Left cardiac atrium (tissue), 4 donors: Measurements from ENCODE around the gene DOK7. TPM values are rescaled to one million over a fixed set of nuclear protein-coding genes. Genes with fewer than 3 reads are reported as not detected.
"Not testable (repeated sequence)": the region's sequence is repeated elsewhere in the genome, so short reads cannot be mapped to it uniquely, and the experiment has no call there.

Experiments
- ATAC-seq, 2 donors: fragments of 200-7000 bp; cut with Tn5 transposase; one replicate each; pipeline ENCODE4 v1.9.1; 2020; ENCODE audit warnings: mild to moderate bottlenecking in 2 of 2, moderate library complexity in 2 of 2
- DNase-seq: peaks from one replicate; pipeline ENCODE4 v3.0.0-alpha.2; 2020
- intact Hi-C, 2 donors: fragments of 100-400 bp; cut with DNase I; formaldehyde crosslinking; loops; one replicate each; pipeline versions ENCODE4 v1.14.1 to v1.15.1; 2022 to 2023
- total RNA-seq, 2 donors: library from RNA; stranded (reverse); fragmentation: NEBNext Ultra II Directional; extraction: Animal tissue kit (Norgen Biotek cat#: 25700); gene quantifications; one replicate each; pipeline ENCODE4 v1.2.1, GENCODE V29; 2021
- donor health status: DM: no; HTN: yes; CAD: no.
- donor health status: DM: no; HTN: yes; CAD: no; lungs with severe emphysema.
- donor health status: DM: yes; HTN: yes; CAD: no.
- donor health status: Dilated cardiomyopathy.

DOK7 gene
- total RNA-seq, 2 donors from 2014 or later = 21.5 to 38.2 TPM

DNA sequence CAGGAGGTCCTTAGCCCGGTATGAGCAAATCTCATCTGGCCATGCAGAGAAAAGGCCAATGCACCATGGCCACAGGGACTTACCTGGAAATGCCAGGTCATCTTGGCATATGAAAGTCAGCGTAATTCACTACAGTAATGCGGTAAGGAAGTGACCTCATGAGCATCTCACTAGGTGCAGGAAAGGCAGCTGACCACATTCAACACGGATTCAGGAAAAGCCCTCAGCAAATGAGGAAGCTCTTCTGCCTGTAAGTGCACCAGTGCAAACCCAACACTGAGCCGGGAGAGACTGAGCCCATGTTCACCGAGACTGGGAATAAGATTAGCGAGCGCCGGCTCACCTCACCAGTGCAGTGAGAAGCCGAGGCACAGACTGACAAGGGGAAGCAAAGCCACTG, 45.4 kb downstream of the DOK7 start:
- ATAC-seq (no peak), DNase-seq (no peak)
- intact Hi-C loops = no loop called here

DNA sequence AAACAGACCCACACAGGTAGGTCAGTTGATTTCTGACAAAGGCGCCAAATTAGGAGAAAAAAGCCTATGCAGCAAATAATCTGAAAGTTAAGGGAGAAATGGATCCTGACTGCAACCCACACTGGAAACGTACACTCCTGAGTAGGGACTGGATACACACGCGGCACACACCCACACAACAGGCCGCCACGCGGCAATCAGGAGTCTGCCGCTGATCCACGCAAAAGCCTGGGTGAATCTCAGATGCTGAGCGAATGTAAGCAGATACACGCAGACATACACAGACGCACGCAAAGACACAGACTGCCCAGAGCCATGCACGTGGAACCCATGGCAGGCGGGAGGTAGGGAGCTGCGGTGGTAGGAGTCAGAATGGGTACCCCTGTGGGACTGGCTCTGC, 47.4 kb downstream of the DOK7 start:
- intact Hi-C loops = no loop called here
- ATAC-seq = no peak
- no peak for DNase-seq

DNA sequence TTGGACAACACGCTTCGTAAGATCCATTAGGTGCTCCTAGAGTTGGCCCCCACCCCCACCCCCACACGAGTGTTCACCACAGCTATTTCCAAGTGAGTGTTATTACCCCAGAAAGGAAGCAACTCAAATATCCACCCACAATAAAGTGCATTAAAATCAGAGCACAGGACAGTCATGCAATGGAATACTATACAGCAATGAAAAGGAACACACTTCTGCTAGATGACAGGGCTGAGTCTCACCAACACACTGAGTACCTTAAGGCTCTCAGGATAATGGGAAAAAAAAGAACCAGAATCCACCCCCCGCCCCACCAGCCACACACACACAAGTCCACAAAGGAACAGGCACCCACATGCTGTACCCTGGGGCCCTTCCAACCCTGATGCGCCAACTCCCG, 48.1 kb downstream of the DOK7 start:
- intact Hi-C loops = no loop called here

DNA sequence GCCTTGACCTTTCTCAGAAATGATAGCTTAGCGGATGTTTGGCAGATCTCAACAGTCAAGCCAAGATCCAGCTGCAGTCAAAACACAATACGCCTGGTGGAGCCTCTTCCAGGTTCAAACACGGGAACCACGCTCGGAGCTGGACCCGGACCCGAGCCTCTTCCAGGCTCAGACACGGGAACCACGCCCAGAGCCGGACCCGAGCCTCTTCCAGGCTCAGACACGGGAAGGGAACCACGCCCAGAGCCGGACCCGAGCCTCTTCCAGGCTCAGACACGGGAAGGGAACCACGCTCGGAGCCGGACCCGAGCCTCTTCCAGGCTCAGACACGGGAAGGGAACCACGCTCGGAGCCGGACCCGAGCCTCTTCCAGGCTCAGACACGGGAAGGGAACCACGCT, 48.5 kb downstream of the DOK7 start:
- DNase-seq, intact Hi-C loops, ATAC-seq: not testable (repeated sequence)

More for the DNA sequence above, 48.1 kb downstream of the DOK7 start:
- ATAC-seq = no peak
- DNase-seq = no peak

DNA sequence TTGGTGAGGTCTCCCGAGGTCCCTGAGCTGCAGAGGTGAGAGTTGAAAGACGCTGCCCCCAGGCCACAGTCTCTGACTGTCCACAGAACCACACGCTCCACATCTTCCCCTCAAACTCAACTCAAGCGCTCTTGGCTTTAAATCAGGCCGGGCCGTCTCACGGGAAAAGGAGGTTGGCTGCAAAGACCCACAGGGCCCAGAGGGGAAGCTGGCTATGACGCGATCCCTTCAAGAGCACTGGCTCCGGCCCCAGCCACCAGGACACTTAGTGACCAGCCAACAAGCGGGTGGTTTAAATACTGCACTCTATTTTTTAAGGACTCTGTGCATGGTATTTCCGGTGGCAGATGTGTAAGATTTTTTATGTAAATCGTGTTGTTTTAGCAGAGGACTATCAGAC, 49.2 kb downstream of the DOK7 start:
- peak; percentile 17 to 58 for ATAC-seq
- intact Hi-C loops = no loop called here

DNA sequence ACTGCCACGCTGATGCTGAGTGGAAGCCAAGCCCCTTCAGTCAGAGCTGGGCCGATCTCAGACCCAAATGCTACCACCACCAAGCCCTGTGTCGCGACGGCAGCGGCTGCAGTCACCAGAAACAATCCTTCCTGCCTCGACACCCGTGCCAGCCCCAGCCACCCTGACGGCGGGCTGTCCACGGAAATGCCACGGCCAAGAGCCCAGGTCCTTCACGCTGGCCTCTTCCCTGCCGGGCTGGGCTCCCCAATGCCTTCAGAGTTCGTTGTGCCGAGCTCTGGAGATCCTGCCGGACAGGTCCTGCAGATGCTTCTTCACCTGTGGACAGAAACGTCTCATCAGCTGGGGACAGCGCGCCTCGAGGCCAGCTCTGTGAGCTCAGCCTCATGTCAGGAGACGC, 49.6 kb downstream of the DOK7 start:
- peak; percentile 17 for DNase-seq
- ATAC-seq = no peak

More for the DNA sequence above, 49.2 kb downstream of the DOK7 start:
- peak; percentile 40 for DNase-seq

DNA sequence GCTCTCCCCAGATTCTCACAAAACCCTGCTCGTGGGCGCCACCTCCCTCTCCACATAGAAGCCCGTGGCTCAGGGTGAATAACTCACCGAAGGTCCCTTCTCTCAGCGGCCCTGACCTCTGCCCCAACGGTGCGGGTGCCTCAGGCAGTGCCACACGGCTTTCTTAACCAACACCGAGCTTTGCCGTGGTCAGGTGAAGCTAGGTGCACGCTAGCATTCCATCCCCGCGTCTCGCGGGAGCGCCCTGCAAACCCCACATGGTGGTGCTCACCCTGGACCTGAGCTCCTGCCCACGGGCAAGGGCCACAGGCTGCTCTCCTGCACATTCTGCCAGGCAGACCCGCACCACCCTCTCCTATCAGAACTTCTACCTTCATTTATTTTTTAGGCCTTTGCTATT, 50.7 kb downstream of the DOK7 start:
- DNase-seq = peak; percentile 14
- ATAC-seq = no peak
- intact Hi-C loops = no loop called here

More for the DNA sequence above, 49.6 kb downstream of the DOK7 start:
- intact Hi-C loops = no loop called here

DNA sequence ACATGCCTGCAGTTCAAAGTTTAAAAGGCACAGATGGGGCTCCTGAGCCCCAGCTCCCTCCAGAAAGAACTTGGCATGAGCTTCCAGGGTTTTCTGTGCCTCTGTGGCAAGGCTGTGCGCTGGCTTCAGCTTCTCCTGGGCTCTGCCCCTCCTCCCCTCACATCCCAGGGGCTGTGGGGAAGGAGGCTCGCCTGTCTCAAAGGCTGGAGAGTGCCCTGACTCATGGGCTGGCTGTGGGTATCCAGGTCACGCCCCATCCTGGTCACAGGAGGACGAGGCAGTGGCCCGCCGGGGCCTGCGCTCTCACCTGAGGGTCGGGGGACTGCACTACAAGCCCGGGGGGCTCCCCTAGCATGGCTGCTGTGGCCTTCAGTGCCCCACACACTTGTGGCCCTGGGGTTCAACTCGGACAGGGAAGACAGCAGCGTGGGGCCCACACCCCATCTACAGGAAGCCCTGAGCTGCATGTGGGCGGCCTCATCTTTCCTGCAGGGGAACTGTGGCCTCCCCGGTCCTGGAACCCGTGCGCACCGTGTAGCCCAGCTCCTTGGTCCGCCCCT, 51.2 kb downstream of the DOK7 start:
- intact Hi-C loops = no loop called here
- ATAC-seq (no peak), DNase-seq (peak; percentile 12)

DNA sequence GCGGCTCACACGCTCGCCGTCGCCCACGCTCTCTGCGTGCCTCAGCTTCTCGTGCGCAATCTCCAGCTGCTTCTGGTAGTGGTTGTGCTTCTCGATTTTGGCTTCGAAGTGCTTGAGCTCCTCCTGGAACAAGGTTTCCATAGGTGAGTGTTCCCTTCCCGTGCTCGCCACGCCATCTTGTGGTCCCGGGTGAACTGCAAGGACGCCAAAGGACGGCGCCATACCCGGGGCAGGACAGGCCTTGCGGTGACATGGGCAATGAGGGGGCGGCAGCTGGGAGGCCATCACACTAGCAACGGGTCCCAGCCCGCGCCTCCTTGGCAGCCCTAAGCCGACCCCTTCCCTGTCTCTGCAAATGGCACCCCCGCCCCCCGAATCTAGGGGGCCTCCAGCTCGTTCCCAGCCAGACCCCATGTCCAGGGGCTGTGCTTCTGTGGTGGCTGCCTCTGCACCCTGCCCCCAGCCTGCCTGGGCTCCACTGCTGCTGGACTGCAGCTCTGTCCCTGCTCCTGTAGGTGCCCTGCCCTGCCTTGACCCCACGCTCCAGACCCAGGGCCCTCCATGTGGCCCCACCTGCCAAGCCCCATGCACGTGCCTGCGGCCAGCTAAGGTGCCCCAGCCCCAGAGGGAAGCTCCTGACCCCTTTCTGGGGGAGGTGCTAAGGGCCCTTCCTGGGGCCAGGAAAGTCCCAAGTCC, 51.8 kb downstream of the DOK7 start:
- intact Hi-C loops = no loop called here
- ATAC-seq = peak; percentile 18 to 35
- peak; percentile 20 for DNase-seq

DNA sequence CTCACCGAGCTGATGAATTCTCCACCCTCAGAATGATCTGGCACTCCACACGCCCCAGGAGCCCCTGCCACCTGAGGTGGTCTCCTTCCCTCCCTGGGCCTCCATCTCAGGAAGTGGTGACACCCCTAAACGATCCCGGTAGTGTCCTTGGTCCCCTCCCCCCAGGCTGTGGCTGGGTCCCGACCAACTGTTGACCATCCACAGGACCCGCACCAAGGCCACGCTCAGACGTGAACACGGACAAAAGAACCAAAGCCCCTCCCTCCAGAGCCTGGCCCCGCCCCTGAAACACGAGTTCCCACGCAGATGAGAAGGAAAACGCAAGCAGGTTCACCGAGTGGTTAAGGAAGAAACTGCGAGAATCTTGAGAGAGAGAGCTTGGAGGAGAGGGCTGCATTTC, 52.5 kb downstream of the DOK7 start:
- intact Hi-C loops = no loop called here

DNA sequence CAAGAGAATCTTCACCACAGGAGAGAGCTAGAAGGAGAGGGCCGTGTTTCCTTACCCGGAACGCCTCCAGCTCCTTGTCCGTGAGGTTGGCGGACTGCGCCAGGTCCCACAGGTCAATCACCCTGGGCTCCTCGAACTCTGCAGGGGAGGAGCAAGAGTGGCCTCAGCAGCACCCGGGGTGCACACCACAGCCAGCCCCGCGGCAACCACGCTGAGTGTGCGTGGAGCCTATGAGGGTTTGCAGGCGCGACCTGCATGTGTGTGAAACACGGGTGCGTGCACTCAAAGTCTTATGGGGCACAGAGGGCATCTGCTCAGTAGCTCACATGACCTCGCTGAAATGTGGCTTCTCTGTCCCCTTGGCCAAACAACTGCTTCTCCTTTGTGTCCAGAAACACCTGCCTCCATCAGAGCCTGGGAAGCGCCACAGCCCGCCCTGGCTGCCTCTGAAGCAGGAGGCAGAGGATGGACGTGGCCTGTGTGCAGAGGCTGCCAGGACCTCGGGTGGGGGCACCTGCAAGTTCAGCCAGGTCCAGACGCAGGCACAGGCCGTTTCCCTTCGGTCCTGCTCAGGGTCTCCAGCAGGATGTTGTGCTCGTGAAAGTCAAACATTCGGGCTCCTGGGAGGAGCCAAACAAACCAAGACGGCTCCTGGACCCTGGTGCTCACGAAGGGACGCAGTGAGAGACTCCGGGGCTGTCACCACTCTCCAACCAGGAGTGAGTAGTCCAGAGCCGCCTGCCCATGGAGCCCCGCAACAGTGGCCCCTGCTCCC, 53.1 kb downstream of the DOK7 start:
- intact Hi-C loops = no loop called here
- DNase-seq = peak; percentile 16
- ATAC-seq = no peak

More for the DNA sequence above, 52.5 kb downstream of the DOK7 start:
- ATAC-seq (no peak), DNase-seq (peak; percentile 14)

DNA sequence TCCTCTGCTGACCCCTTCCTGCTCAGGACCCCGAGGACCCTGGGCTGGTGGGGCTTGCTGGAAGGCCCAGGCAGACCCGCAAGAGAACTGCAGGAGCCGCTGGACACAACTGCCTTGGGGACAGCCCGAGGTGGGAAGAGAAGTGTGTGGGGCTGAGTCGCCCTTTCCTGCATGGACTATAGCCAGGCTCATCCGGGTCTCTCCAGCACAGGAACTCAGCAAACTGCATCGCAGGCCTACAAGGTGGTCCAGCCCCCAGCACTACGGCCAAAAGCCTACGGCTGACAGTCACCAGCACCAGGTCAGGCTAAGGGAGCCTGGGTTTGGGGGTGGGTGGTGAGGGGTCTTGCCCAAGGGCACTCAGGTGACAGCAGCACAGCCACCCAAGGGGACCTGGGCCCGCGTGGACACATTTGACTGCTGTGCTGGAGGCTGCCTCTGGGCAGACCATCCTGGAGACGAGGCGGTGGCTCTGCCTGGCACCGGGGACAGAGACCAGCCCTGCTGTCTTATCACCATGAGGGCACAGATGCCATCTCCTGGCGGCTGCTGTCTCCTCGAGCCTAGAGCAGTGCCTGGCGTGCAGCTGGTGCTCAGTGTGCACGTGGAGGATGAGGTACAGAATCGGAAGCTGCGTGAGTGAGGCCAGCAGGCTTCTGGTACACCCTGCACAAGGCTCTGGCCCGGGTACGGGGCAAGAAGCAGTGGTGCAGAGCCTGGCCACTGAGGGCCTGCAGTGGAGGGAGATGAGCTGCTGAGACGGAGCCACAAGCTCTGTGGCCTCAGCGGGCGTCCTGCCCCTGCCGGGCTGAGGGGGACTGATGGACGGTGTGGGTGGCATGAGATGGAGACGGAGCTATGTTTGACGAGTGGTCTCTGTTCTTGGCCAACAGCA, 54.0 kb downstream of the DOK7 start:
- DNase-seq (peak; percentile 15), ATAC-seq (no peak)
- intact Hi-C loops = no loop called here

DNA sequence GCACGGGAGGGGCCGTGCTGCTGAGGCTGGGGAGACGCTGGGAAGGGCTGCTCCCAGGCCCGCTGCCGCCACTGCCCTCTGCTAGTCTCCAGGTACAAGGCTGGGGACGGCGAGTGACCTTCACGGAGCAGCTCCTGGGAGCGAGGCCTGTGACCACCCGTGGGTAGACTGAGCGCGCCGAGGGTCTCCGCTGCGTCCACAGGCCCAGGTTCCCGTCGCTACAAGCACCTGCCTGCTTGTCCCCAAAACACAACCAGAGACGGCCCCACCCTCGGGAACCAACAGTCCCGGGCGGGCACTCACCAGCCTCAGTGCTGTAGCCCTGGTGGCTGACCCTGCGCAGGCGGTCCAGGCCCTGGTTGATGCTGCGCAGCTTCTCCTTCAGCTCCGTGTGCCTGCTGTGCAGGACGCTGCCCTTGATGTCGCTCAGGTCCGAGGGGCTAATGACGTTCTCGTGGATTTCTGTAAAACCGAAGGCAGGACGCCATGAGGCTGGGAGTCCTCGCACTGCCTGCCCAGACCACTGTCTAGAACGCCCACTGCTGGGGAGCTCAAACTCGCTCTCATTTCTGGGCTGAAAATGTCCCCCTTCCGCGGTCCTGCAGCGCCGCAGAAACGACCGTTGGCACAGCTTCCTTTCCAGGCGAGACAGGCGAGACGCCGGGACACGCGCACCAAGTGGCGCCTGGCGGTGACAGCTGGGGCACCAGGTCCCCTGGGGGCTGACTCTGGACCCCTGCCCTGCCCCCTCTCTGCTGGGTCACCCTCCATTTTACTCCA, 54.8 kb downstream of the DOK7 start:
- peak; percentile 21 for DNase-seq
- intact Hi-C loops = no loop called here
- no peak for ATAC-seq

DNA sequence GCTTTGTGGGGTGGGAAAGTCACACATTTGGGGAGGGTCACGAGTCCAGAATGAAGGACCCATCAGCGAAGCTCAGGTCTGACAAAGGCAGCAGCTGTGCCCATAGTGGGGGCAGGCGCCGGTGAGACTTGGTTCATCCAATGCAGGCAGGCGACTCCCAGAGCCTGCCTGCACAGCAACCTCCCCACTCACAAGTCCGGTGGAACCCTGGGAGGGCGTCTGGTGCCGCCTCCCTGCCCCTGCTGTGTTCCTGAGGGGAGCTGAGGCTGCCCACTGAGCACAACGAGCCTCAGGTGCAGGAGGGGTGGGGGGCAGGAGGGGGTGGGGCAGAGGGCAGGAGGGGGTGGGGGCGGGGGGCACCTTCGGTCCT, 55.4 kb downstream of the DOK7 start:
- intact Hi-C loops = no loop called here
- peak; percentile 20 for DNase-seq
- ATAC-seq = no peak

DNA sequence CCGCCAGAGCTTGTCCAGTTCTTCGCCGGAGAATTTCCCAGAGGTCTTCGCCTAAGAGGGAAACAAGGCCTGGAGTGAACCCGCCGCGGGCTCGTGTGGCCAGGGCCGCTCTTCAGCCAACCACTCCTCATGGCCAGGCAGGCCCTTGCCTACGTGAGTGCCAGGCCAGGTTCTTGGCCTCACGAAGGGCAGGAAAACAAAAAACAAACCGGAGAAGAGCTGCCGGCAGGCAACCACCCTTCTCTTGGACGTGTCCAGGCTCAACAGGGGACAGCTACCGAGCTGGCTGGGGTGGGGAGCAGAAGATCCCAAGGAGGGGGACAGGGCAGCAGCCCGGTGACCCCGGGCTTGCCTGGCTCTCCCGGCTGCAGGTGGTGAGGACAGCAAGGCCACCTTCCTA, 55.8 kb downstream of the DOK7 start:
- DNase-seq = peak; percentile 10
- intact Hi-C loops = no loop called here
- ATAC-seq = no peak

DNA sequence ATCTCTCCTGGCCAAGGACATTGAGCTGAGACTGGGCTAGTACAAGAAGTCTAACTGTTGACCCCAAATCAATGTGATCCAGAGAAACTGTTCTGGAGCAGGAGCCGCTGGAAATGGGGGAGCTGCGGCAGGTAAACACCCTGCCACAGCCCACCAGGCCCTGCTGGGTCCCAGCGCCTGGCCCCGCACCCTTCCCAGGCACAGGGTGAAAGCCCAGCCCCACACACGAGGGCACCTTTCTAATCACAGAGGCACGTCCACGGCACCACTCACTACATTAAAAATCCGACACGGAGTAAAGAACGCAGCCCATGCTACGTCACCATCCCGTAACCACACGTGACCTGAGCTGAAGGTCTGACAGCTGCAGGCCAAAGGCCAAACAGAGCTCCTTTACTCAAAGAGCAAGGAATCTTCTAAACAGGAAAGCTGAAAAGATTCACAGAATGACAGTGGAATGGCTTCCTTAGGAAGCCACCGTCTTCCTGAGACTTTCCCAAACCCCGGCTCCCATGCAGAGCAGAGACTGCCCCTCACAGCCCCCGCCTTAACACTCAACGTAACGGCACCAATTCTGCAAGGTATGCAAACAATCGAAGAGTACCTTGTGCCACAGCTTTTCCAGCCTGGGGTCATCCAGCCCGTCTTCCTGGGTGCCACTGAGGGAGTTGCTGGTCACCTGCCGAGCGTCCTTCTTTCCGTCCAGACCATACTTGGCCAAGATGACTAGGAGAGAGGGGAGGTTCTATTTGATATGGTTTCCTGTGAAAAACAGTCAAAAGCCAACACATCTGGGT, 56.6 kb downstream of the DOK7 start:
- ATAC-seq (no peak), DNase-seq (peak; percentile 3)
- intact Hi-C loops = no loop called here

DNA sequence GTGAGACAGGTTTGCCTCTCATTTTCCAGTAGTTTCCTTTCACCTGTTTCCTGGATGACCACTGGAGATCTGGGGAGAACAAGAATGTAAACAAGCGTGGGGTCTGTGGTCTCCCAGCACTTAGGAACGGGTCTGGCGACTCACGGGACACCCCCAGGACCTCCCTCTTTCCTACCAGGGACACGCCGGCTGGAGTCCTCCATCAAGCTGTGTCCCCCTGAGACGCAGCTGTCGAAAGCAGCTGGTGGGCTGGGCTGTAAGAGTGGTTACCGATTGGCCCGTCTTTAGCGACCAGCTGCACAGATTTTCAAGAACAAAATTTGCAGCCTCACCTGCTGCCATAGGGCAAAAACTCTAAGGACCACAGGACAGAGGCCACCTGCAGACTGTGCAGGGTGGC, 57.2 kb downstream of the DOK7 start:
- DNase-seq (no peak), ATAC-seq (no peak)
- intact Hi-C loops = no loop called here
